Measurements from ENCODE around the gene DEFB131A. TPM values are rescaled to one million over a fixed set of nuclear protein-coding genes. Genes with fewer than 3 reads are reported as not detected.
"Not testable (repeated sequence)": the region's sequence is repeated elsewhere in the genome, so short reads cannot be mapped to it uniquely, and the experiment has no call there.

The DEFB131A gene
- not detected for total RNA-seq

- DNase-seq; intact Hi-C loops (cut with DNase I); H3K27me3 ChIP-seq; H3K9me3 ChIP-seq; H3K36me3 ChIP-seq; H3K4me3 ChIP-seq (replicated peaks in 1 of 3): not testable (repeated sequence)
- peaks cover 20 to 23% of the 10 kb centered on the region in 2 donors for H3K4me1 ChIP-seq
- 40 to 51% methylated on average over 3 of the region's 3 CpGs for WGBS, 2 donors
- peak within 1 kb of the TSS; percentile 45 to 83 (median 56) for H3K27ac ChIP-seq
Measured at GRCh38 chr4:9444114-9444513, at the start of gene DEFB131A. TSS of gene DEFB131A (plus strand) at chr4:9444414. CDS start at chr4:9444534, 120 bp downstream.

GRCh38 chr4:9405774-9406173 lies 38.4 kb upstream of the DEFB131A start:
- DNase-seq; H3K4me1 ChIP-seq; H3K4me3 ChIP-seq (replicated peaks in 1 of 3); H3K36me3 ChIP-seq; H3K27ac ChIP-seq; H3K9me3 ChIP-seq; intact Hi-C loops (cut with DNase I); H3K27me3 ChIP-seq: not testable (repeated sequence)
- 88 to 94% methylated on average over 2 of the region's 2 CpGs for WGBS, 2 donors

GRCh38 chr4:9406491-9406890 lies 37.7 kb upstream of the DEFB131A start:
- H3K27me3 ChIP-seq; H3K27ac ChIP-seq; intact Hi-C loops (cut with DNase I); H3K9me3 ChIP-seq; H3K4me3 ChIP-seq (replicated peaks in 1 of 3); H3K36me3 ChIP-seq; H3K4me1 ChIP-seq; DNase-seq: not testable (repeated sequence)
- 80 to 92% methylated on average over 3 of the region's 3 CpGs for WGBS, 2 donors

GRCh38 chr4:9409793-9410192 lies 34.4 kb upstream of the DEFB131A start:
- H3K9me3 ChIP-seq, result no peaks in the 10 kb centered on the region
- no peaks in the 10 kb centered on the region for H3K36me3 ChIP-seq
- no peaks in the 10 kb centered on the region for H3K27me3 ChIP-seq
- intact Hi-C loops (cut with DNase I), result no loop called here
- 77 to 84% methylated on average over 5 to 9 of the region's 13 CpGs for WGBS, 2 donors
- TF ChIP-seq CTCF (IDR thresholded peaks at IDR 0.05), result no peak
- TF ChIP-seq POLR2A (IDR thresholded peaks at IDR 0.05), result no peak
- no peaks in the 10 kb centered on the region for H3K4me1 ChIP-seq
- H3K4me3 ChIP-seq (replicated peaks in 1 of 3), result no peak overlapping the region
- peak in 1 of 2 donors; percentile 18 for DNase-seq
- H3K27ac ChIP-seq, result no peak overlapping the region

- H3K36me3 ChIP-seq; intact Hi-C loops (cut with DNase I): not testable (repeated sequence)
- 48 to 52% methylated on average over 6 of the region's 6 CpGs for WGBS, 2 donors
Measured at GRCh38 chr4:9421884-9422455, 22.2 kb upstream of the DEFB131A start.

GRCh38 chr4:9425916-9426315 lies 18.3 kb upstream of the DEFB131A start:
- intact Hi-C loops (cut with DNase I); H3K9me3 ChIP-seq; H3K27me3 ChIP-seq; H3K4me1 ChIP-seq; H3K27ac ChIP-seq; H3K4me3 ChIP-seq (replicated peaks in 1 of 3); H3K36me3 ChIP-seq; DNase-seq: not testable (repeated sequence)
- 76 to 78% methylated on average over 1 of the region's 1 CpG for WGBS, 2 donors

More at GRCh38 chr4:9421884-9422455, 22.2 kb upstream of the DEFB131A start:
- H3K4me1 ChIP-seq, result peaks cover 9 to 11% of the 10 kb centered on the region in 2 donors
- not testable (repeated sequence) for H3K9me3 ChIP-seq; H3K27ac ChIP-seq; H3K27me3 ChIP-seq; H3K4me3 ChIP-seq (replicated peaks in 1 of 3); DNase-seq

- H3K27me3 ChIP-seq; H3K4me3 ChIP-seq (replicated peaks in 1 of 3); H3K4me1 ChIP-seq; H3K9me3 ChIP-seq; H3K27ac ChIP-seq; intact Hi-C loops (cut with DNase I); H3K36me3 ChIP-seq: not testable (repeated sequence)
- 63 to 85% methylated on average over 1 of the region's 1 CpG for WGBS, 2 donors
- peak in 1 of 6 experiments; percentile 25 for TF ChIP-seq CTCF (IDR thresholded peaks at IDR 0.05)
- DNase-seq, result peak in 1 of 2 donors; percentile 30
Measured at GRCh38 chr4:9430061-9430460, 14.2 kb upstream of the DEFB131A start.

- H3K9me3 ChIP-seq; intact Hi-C loops (cut with DNase I); H3K27ac ChIP-seq; H3K4me3 ChIP-seq (replicated peaks in 1 of 3); H3K4me1 ChIP-seq; H3K36me3 ChIP-seq; DNase-seq; H3K27me3 ChIP-seq: not testable (repeated sequence)
- WGBS, 2 donors, result 96 to 100% methylated on average over 1 of the region's 1 CpG
Measured at GRCh38 chr4:9433320-9433719, 10.9 kb upstream of the DEFB131A start.

- H3K27me3 ChIP-seq; H3K27ac ChIP-seq; H3K9me3 ChIP-seq; H3K4me1 ChIP-seq; DNase-seq; intact Hi-C loops (cut with DNase I); H3K4me3 ChIP-seq (replicated peaks in 1 of 3); H3K36me3 ChIP-seq: not testable (repeated sequence)
Measured at GRCh38 chr4:9436728-9437127, 7.5 kb upstream of the DEFB131A start.

- intact Hi-C loops (cut with DNase I); H3K27me3 ChIP-seq; H3K4me3 ChIP-seq (replicated peaks in 1 of 3); H3K36me3 ChIP-seq; H3K9me3 ChIP-seq: not testable (repeated sequence)
- H3K27ac ChIP-seq, result peak overlapping the region; percentile 45 to 74 (median 56)
- H3K4me1 ChIP-seq, result peaks cover 20 to 23% of the 10 kb centered on the region in 2 donors
- DNase-seq, result peak; percentile 32 to 36
- 38 to 40% methylated on average over 4 of the region's 4 CpGs for WGBS, 2 donors
Measured at GRCh38 chr4:9442355-9442754, 1.9 kb upstream of the DEFB131A start.

GRCh38 chr4:9444681-9445080 lies 467 bp downstream of the DEFB131A start:
- H3K27me3 ChIP-seq; intact Hi-C loops (cut with DNase I); H3K9me3 ChIP-seq; H3K4me3 ChIP-seq (replicated peaks in 1 of 3); H3K36me3 ChIP-seq: not testable (repeated sequence)
- H3K4me1 ChIP-seq, result peaks cover 20 to 23% of the 10 kb centered on the region in 2 donors
- peak; percentile 51 to 57 for DNase-seq
- WGBS, 2 donors, result 29 to 37% methylated on average over 6 of the region's 6 CpGs
- H3K27ac ChIP-seq, result peak overlapping the region; percentile 45 to 83 (median 50)
